ENCODE results near the gene RPS6KB1. TPM values are rescaled to one million over a fixed set of nuclear protein-coding genes. Genes with fewer than 3 reads are reported as not detected.

RPS6KB1 gene
- total and polyA plus RNA-seq, 10 of the 15 experiments (the other 5 are each of a cell fraction or from before 2014, with no cell fraction given), result 6.6 to 33.2 (median 26.0) TPM

- TF ChIP-seq CREM (IDR thresholded peaks at IDR 0.05; ENCODE audit: low read depth) (no peak; the same call in 1 of the 2 replicates), ZNF622 (IDR thresholded peaks at IDR 0.05) (no peak), SREBF1 (IDR thresholded peaks at IDR 0.05; ENCODE audit: low read length) (no peak), PAX5 (IDR thresholded peaks at IDR 0.05; ENCODE audit: borderline replicate concordance, low read depth, low read length) (peak; percentile 59; the same call in 1 of the 2 replicates), NBN (IDR thresholded peaks at IDR 0.05) (peak; percentile 68; the same call in 1 of the 2 replicates), ZBTB4 (CRISPR knock-in tag; IDR thresholded peaks at IDR 0.05) (no peak), RUNX3 (IDR thresholded peaks at IDR 0.05; ENCODE audit: low read length) (peak; percentile 55; the same call in 1 of the 2 replicates), CHD4 (IDR thresholded peaks at IDR 0.05) (no peak), ZNF217 (IDR thresholded peaks at IDR 0.05) (no peak), PRDM15 (CRISPR knock-in tag; IDR thresholded peaks at IDR 0.05) (no peak), CHD1 (IDR thresholded peaks at IDR 0.05; ENCODE audit: low read depth, low read length) (no peak), ZSCAN29 (IDR thresholded peaks at IDR 0.05) (no peak), CEBPB (IDR thresholded peaks at IDR 0.05; ENCODE audit: borderline replicate concordance in 1 of 2, low read depth in 2 of 2, low read length in 2 of 2) (no peak), E2F8 (IDR thresholded peaks at IDR 0.05; ENCODE audit: low read depth, partially characterized antibody) (no peak), CUX1 (IDR thresholded peaks at IDR 0.05; ENCODE audit: insufficient replicate concordance, low read depth, low read length) (no peak)
These were observed at the start of gene RPS6KB1, which contains the start of gene TUBD1 (continued) for GRCh38 chr17:59892924-59893675.

Data from GM12878 (cell line).